EL (cell line): ENCODE data around the gene GPATCH8.

Experiments
- DNase-seq: peaks from one replicate; pipeline ENCODE4 v3.0.0-alpha.2; 2016

Gene GPATCH8

DNA sequence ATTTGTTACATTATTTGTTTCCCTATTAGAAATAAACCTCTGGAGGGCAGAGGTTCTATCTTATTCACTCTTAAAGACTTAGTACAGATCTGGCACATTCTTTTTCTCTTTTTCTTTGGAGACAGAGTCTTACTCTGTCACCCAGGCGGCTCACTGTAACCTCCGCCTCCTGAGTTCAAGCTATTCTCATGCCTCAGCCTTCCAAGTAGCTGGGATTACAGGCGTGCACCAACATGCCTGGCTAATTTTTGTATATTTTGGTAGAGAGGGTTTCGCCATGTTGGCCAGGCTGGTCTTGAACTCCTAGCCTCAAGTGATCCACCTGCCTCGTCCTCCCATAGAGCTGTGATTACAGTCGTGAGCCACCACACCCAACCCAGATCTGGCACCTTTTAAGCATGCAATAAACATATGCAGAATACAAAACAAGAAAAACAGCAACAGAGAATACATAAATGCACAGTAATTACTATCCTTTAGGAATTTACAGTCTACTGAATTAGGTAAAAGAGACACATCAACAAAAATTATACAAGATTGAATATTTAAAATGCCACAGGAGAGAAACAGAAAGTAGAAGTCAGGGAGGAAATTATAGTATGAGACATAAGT lies 52.1 kb downstream of the GPATCH8 start:
- DNase-seq = no peak

DNA sequence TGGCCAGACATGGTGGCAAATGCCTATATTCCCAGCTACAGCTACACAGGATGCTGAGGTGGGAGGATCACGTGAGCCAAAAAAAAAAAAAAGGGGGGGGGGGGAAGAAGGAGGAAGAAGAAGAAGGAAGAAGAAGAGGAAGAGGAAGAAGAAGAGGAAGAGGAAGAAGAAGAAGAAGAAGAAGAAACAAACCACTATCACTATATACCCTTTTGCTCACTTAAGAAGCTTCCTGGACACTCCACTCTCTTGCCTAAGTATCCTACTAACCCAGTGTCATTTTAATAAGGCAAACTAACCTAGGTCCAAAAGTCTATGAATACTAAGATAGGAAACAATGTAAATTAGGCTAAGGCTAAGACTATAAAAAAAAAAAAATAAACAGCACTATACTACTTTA lies 54.8 kb downstream of the GPATCH8 start:
- DNase-seq = no peak

GRCh38 chr17:44444735-44445105 lies 58.5 kb downstream of the GPATCH8 start:
- peak; percentile 54 for DNase-seq

- DNase-seq = no peak
Measured at GRCh38 chr17:44442806-44443205, 60.4 kb downstream of the GPATCH8 start.

DNA sequence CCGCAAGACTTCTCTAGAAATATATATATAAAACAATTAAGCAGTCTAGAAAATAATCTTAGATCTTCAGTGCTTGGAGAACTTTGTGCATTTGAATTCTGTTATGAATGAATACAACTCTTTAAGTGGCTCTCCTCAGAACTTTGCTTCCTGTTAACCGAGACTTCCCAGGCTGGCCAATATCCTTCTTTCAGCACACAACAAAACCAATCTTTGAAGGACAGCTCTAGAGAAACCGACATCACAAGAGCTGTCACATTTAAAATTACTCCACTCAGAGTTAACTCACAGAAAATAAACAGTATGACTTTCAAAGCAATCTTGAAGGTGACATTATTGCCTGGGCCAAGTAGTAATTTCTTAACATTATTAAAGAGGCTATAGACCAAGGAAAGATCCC lies 64.0 kb downstream of the GPATCH8 start:
- DNase-seq = no peak

DNA sequence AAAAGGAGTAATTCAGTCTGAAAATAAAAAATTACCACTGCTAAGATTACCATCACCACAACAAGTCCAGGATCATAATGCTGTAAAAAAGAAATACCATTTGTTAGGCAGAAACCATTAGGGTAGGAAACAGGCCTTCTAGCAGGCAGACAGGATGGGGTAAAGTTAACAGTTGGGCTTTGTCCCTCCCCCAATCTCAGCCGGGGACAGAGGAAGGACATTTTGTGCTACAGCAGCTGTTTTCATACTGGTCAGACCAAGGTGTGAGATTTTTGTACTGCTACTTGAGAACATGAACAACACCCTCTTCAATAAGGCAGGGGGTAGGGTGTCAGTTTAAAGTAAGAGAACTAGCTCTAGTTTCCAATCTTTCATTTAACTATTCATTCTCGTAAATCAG lies 64.6 kb downstream of the GPATCH8 start:
- no peak for DNase-seq

GRCh38 chr17:44436336-44436735 lies 66.9 kb downstream of the GPATCH8 start:
- no peak for DNase-seq

GRCh38 chr17:44432254-44433157 lies 70.7 kb downstream of the GPATCH8 start:
- DNase-seq = no peak

DNA sequence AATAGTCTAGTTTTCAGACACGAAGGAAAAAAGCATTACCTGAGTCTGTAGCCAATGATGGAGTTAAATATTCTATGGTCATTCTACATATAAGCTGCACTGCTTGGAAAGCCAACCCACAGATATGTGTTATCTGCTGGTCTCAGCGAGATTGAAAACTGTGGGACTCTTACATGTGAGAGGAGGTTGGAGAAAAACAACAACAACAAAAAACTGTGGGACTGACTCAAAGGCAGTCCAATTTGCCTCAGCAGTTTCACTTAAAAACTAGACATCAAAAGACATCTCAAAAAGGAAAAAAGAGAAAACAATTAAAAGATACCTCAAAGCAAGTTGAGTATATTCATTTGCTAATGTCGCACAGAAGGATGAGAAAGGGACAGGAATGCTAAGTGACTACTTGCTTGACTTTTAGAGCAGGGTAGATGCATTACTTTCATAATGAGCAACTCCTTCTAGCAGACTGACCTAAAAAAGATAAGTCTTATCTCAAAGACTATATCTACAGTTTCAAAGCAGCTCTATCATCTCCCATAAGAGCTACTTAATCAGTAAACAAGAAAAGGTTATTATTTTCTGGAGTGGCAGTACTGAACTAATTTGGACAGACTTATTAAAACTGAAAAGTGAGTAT lies 78.3 kb downstream of the GPATCH8 start:
- no peak for DNase-seq

DNA sequence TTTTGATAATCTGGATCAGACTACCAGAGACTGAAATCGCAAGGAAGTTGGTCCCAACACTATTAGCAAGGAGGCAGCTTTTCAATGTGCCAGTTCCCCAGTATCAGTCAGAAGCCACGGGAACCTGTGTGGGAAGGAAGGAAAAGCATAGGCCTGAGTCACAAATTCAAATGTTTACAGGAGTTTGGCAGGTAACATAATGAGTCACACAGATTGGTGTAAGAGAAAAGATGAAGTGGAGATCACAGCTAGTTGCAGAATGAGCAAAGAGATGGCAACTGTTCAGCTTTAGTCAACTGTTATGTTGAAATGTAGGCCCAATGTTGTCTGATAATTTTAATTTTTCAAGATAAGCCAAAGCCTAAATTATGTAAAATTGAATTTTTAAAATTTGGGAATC lies 85.7 kb downstream of the GPATCH8 start:
- peak; percentile 37 for DNase-seq

GRCh38 chr17:44416558-44417289 lies 86.5 kb downstream of the GPATCH8 start:
- no peak for DNase-seq

- DNase-seq = no peak
Measured at GRCh38 chr17:44414394-44415155, 88.6 kb downstream of the GPATCH8 start.

DNA sequence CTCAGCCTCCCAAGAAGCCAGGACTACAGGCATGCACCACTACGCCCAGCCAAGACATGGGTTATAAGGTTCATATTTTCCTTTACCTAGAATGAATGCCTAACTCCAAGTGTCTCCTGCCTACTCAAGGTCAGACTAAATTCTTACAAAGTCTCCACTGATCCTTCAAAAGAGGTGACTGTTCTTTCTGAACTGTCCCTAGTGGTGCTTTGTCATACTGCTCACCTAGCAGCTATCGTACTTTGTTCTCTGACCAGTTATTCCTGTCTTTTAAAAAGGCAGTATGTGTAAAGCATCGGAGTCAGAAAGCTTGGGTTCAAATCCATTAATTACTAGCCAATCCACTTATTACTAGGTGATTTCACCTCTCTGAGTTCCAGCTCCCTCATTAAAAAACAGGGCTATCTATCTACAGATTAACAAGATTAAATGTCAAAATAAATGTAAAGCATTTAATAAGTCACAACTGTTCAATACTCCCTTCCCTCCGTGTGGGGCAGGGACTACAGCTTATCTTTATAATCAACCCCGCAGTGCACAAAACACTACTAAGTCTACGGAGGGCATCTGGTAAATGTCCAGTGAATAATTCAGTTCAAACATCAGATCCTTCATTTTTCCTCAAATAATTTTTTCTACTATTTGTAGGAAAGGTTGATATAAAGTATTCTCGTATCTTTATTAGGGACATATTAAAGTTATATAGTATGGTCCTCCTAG lies 93.7 kb downstream of the GPATCH8 start:
- DNase-seq = no peak

DNA sequence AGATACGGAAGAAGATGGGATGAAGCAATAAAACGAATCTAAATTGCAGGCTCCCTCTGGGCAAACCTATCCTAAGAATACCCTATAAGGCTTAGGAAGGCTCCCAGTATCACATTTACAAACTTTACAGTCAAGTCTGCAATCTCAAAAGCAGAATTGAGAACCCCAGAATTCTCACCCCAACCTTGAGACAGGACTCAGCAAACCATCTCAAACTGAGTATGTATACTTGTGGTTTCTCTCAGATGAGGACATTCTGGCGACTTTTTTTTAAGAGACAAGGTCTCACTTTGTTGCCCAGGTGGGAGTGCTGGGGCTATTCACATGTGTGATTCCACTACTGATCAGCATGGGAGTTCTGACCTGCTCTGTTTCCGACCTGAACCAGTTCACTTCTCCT lies 94.4 kb downstream of the GPATCH8 start:
- DNase-seq = no peak

GRCh38 chr17:44402564-44403172 lies 100.5 kb downstream of the GPATCH8 start:
- no peak for DNase-seq

DNA sequence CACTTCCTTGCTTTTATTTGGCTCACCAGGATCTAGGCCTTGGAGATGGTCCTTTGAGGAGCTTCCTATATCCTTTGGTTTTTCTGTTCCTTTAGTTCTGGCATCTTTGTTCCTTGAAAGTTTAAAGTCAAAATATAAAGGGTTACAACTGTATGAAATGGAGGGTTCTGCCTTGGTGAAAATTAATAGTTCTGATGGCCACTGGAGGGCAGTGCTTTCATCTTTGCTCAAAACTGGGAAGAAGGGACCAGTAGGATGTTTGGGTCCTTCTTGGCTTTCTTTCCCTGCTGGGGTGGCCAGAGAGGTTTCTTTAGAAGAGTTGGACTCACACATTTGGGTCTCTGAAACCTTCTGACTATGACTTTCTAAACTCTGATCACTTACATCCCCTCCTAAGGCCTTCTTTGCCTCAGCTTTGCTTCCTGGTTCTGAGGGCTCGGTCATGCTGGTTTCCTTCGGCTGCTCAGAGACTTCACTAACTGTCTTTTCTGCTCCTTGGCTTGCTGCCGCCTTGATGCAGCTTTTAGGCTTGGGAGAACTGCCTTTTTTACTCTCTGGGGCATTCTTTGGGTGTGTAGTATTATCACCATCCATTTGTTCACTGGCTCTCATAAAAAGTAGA lies 102.9 kb downstream of the GPATCH8 start:
- DNase-seq = peak; percentile 31

- DNase-seq = no peak
Measured at GRCh38 chr17:44398692-44399691, 104.2 kb downstream of the GPATCH8 start.

DNA sequence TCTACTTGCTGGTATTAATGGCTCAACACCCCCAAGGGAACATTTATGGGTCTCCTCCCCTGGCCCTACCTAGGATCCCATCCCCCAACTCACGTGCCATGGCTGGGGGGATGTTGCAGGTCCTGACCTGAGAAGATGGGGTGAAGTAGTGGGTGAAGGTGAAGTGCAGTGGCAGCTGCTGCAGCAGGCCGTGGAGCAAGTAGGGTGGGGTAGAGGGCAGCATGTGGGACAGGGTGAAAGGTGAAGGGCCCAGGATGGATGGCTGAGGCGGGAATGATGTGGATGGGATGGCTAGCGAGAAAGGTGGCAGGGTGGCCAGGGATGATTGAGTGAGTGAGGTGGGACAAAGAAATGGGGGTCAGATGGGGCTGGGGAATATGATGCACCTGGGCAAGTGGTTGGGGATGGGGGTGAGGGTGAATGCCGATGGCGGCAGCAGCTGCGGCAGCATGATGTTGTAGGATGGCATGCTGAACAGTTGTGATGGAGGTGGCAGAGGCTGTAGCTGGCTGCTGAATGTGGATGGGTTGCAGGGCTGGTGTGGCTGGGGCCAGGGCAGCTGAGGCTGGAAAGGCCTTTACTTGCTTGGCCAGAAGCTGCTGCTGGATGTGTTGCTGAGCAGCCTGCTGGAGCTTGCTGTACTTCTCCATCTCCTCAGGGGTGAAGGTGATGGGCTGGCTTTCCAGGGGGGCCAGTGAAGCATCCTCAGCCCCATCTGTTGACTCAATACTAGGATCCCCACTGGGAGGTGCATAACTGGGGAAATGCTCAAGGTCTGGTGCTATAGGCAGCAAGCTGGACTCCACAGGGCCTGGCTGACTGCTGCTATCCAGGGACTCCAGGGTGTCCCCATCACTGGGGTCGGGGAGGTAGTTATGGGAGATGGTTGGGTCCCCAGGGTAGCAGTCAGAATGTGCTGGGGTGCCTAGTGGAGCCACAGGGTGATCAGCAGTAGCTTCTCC lies 105.4 kb downstream of the GPATCH8 start:
- DNase-seq = no peak
